Erythroblast (primary cell): ENCODE data around the gene SARDH.

Experiments used
- GATA1 ChIP-seq: IDR thresholded peaks from 2 replicates; pipeline ENCODE4 v1.6.1; 2011; ENCODE audit warnings: low read depth, mild to moderate bottlenecking, control low read depth, low read length, moderate library complexity
- POLR2A ChIP-seq: IDR thresholded peaks from 2 replicates; pipeline ENCODE4 v1.6.1; 2011; ENCODE audit warnings: mild to moderate bottlenecking, low read length

DNA sequence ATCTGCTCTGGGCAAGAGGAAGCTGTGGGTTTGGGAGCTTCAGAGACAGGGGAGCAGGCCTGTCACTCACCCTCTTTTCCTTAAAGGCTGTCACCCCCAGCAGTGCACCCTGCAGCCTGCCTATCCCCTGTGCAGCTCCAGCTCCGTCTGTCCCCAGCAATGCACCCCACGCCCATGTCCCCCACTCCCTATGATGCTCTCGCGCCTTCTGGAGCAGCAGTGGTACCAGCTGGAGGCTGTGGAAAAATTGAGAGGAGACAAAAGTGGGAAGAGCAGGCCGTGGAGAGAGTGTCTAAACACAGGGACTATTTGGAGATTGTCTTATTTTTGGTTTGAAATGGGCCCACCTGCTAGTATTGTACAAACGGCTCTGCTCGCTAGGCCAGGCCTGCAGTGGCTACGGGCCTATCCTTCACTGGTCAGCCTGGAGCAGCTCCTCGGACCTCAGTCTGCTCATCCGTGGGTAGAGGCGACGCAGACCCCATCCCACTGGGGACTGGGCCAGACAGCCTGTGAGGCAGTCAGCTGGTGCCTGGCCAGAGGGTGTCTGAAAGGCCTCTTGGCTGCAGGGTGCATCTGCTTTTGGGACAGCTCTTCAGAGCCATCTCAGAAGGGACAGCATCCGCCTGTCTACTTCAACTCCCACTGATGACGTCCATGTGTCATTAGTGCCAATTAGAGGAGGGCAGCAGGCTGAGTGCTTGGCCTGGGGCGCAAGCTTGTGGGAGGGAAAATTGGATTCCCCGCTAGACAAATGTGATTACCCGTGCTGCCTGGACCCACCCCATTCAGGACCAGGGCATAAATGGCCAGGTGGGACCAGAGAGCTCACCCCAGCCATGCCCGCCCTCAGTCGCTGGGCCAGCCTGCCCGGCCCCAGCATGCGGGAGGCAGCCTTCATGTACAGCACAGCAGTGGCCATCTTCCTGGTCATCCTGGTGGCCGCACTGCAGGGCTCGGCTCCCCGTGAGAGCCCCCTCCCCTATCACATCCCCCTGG lies 102.3 kb downstream of the SARDH start, which contains the start of gene DBH:
- TF ChIP-seq POLR2A (no peak), GATA1 (no peak)
